K562 (cell line): Measurements from ENCODE around the gene DIPK1A. TPM values are rescaled to one million over a fixed set of nuclear protein-coding genes. Genes with fewer than 3 reads are reported as not detected.

ENCODE experiments used
- ATAC-seq: fragments of 200-7000 bp; cut with Tn5 transposase; 3 replicates; pipeline ENCODE4 v1.9.1; 2020; ENCODE audit warnings: moderate library complexity
- BruUV-seq: library from RNA; stranded (reverse); fragments of 400-500 nt; replicated peaks from 2 replicates; lab custom pipeline; 2021; lab: Mats Ljungman, UMichigan
- CTCF ChIA-PET: fragments of 300-600 bp; formaldehyde crosslinking; extraction: SDS; loops from one replicate; lab custom pipeline; 2021; ENCODE audit warnings: low intra/inter-chr PET ratio; lab: Yijun Ruan, JAX
- POLR2A ChIA-PET: fragments of 300-600, 350-650 bp; sonication (Branson Sonifier 250); formaldehyde crosslinking; extraction: SDS; loops from one replicate; lab custom pipeline; 2021; ENCODE audit warnings: antibody characterized with exemption, inconsistent platforms; lab: Yijun Ruan, JAX
- DNase-seq, 4 experiments: peaks; one replicate each; pipeline versions ENCODE4 v3.0.0 to v3.0.0-alpha.2; 2011 to 2018; ENCODE audit warnings: low spot score in 3 of 4, mixed read lengths in 3 of 4; ENCODE audit errors: extremely low read depth in 1 of 4
- FAIRE-seq: peaks from 2 replicates; lab custom pipeline; 2011; peaks lifted over from hg19 to GRCh38; lab: Jason Lieb, UNC
- H2AFZ ChIP-seq: 2 replicates; pipeline ENCODE4 v1.6.0; 2011; ENCODE audit warnings: low read depth, low read length, control low read depth, inconsistent platforms
- H3K27ac ChIP-seq: fragments of 200-600 bp; 3 replicates; pipeline ENCODE4 v1.8.0; 2011; ENCODE audit warnings: low read depth, mild to moderate bottlenecking, control low read depth, inconsistent platforms, low read length, moderate library complexity, mixed read lengths; ENCODE audit errors: extremely low read depth
- H3K27me3 ChIP-seq, 2 experiments: fragments of 300-600 bp in 1 of 2; 2 replicates in 1 of 2; 3 replicates in 1 of 2; pipeline versions ENCODE4 v1.6.0 to v1.8.0; 2011; ENCODE audit warnings: inconsistent platforms in 2 of 2, low read length in 2 of 2, mild to moderate bottlenecking in 1 of 2, mixed read lengths in 1 of 2, moderate library complexity in 1 of 2; ENCODE audit not compliant: control insufficient read depth in 2 of 2, insufficient read depth in 2 of 2
- H3K36me3 ChIP-seq: fragments of 300-600 bp; 3 replicates; pipeline ENCODE4 v1.8.0; 2011; ENCODE audit warnings: mild to moderate bottlenecking, low read length, inconsistent platforms; ENCODE audit not compliant: control insufficient read depth, insufficient read depth
- H3K4me1 ChIP-seq, 2 experiments: fragments of 200-600 bp in 1 of 2; replicated peaks in 1 of 2; 2 replicates in 1 of 2; 3 replicates in 1 of 2; pipeline versions ENCODE4 v1.5.1 to v1.8.0; 2011; ENCODE audit warnings: inconsistent platforms in 2 of 2, low read length in 2 of 2, mild to moderate bottlenecking in 1 of 2, mixed read lengths in 1 of 2, moderate library complexity in 1 of 2; ENCODE audit not compliant: control insufficient read depth in 2 of 2, insufficient read depth in 2 of 2
- H3K4me2 ChIP-seq: 2 replicates; pipeline ENCODE4 v1.6.1; 2011; ENCODE audit warnings: low read length, control low read depth, inconsistent platforms, mixed read lengths; ENCODE audit not compliant: insufficient read depth
- H3K4me3 ChIP-seq: fragments of 200-600 bp; sonication (generic), shearing (Covaris generic); 2 replicates; pipeline ENCODE4 v1.5.1; 2016; ENCODE audit warnings: control low read depth, inconsistent platforms
- H3K79me2 ChIP-seq: fragments of 200-600 bp; 3 replicates; pipeline ENCODE4 v1.8.0; 2011; ENCODE audit warnings: low read length, inconsistent platforms; ENCODE audit not compliant: control insufficient read depth, insufficient read depth
- H3K9ac ChIP-seq, 2 experiments: 2 replicates each; pipeline versions ENCODE4 v1.6.0 to v1.6.1; 2011; ENCODE audit warnings: low read depth in 2 of 2, low read length in 2 of 2, control low read depth in 1 of 2, inconsistent platforms in 1 of 2, mild to moderate bottlenecking in 1 of 2, mixed read lengths in 1 of 2; ENCODE audit not compliant: insufficient read depth in 1 of 2
- H3K9me1 ChIP-seq: one replicate; pipeline ENCODE4 v1.6.0; 2011; ENCODE audit warnings: inconsistent platforms, mild to moderate bottlenecking, low read length, moderate library complexity; ENCODE audit not compliant: control insufficient read depth, insufficient read depth
- H3K9me3 ChIP-seq: replicated peaks from 2 replicates; pipeline ENCODE4 v1.5.1; 2011; ENCODE audit warnings: low read depth, low read length, inconsistent platforms; ENCODE audit not compliant: control insufficient read depth, insufficient read depth
- H4K20me1 ChIP-seq: replicated peaks from 2 replicates; pipeline ENCODE4 v1.6.1; 2011; ENCODE audit warnings: low read length, inconsistent platforms, mixed read lengths; ENCODE audit not compliant: control insufficient read depth, insufficient read depth
- ARID1B ChIP-seq: fragments of 450-650 bp; IDR thresholded peaks from 2 replicates; pipeline ENCODE4 v1.6.1; 2016; ENCODE audit warnings: antibody characterized with exemption, mild to moderate bottlenecking, inconsistent platforms
- CREBBP ChIP-seq: IDR thresholded peaks from one replicate; pipeline ENCODE4 v1.6.1; 2012; ENCODE audit warnings: low read depth, mild to moderate bottlenecking, control low read depth, inconsistent platforms, low read length
- E2F5 ChIP-seq: sonication (generic); formaldehyde crosslinking; IDR thresholded peaks from 2 replicates; pipeline ENCODE4 v1.8.0; 2022; ENCODE audit warnings: mild to moderate bottlenecking, missing genetic modification reagents
- HIVEP1 ChIP-seq: fragments of 250-450 bp; sonication (Bioruptor Pico); IDR thresholded peaks from 2 replicates; pipeline ENCODE4 v1.4.0; 2020; ENCODE audit warnings: mild to moderate bottlenecking
- MAZ ChIP-seq, 2 experiments: fragments of 450-650 bp in 1 of 2; sonication (generic) in 1 of 2; formaldehyde crosslinking; IDR thresholded peaks in 1 of 2; conservative IDR thresholded peaks in 1 of 2; 2 replicates each; pipeline versions ENCODE4 v1.4.0 to v1.5.0; 2020; ENCODE audit warnings: mild to moderate bottlenecking in 1 of 2, missing genetic modification reagents in 1 of 2
- MEF2D ChIP-seq: conservative IDR thresholded peaks from 2 replicates; pipeline ENCODE4 v1.6.1; 2016; ENCODE audit warnings: low read depth, missing genetic modification characterization, missing compliant biosample characterization
- NELFE ChIP-seq: IDR thresholded peaks from 2 replicates; pipeline ENCODE4 v1.6.1; 2011; ENCODE audit warnings: mild to moderate bottlenecking; ENCODE audit not compliant: insufficient read depth, insufficient read length
- PURB ChIP-seq: sonication (generic); formaldehyde crosslinking; IDR thresholded peaks from 2 replicates; pipeline ENCODE4 v1.9.0; 2021; ENCODE audit warnings: low read depth, mild to moderate bottlenecking, missing genetic modification reagents
- SNAPC5 ChIP-seq: fragments of 250-450 bp; sonication (Bioruptor Pico); IDR thresholded peaks from 2 replicates; pipeline ENCODE4 v1.8.0; 2021; ENCODE audit warnings: moderate library complexity, mild to moderate bottlenecking, inconsistent platforms
- TEAD4 ChIP-seq, 2 experiments: sonication (generic) in 1 of 2; formaldehyde crosslinking in 1 of 2; IDR thresholded peaks; 2 replicates each; pipeline versions ENCODE4 v1.6.1 to v1.8.0; 2012 to 2022; ENCODE audit warnings: borderline replicate concordance in 1 of 2, inconsistent platforms in 1 of 2, low read length in 1 of 2, mild to moderate bottlenecking in 1 of 2, missing genetic modification reagents in 1 of 2
- ZKSCAN3 ChIP-seq: fragments of 250-450 bp; sonication (Bioruptor Pico); IDR thresholded peaks from 2 replicates; pipeline ENCODE4 v1.4.0; 2020
- ZNF354B ChIP-seq: fragments of 250-450 bp; sonication (Bioruptor Pico); IDR thresholded peaks from 2 replicates; pipeline ENCODE4 v1.4.0; 2020
- ZNF407 ChIP-seq: fragments of 450-650 bp; IDR thresholded peaks from 2 replicates; pipeline ENCODE4 v1.6.1; 2016; ENCODE audit warnings: low read depth
- ZNF780A ChIP-seq: fragments of 250-450 bp; sonication (Bioruptor Pico); IDR thresholded peaks from 2 replicates; pipeline ENCODE4 v1.5.0; 2021; ENCODE audit warnings: mild to moderate bottlenecking
- WGBS: fragments of 100-300 bp; shearing (Covaris generic); methylation state at CpG from one replicate; pipeline ENCODE4 v1.1.6; 2016; ENCODE audit warnings: low coverage, mixed read lengths; ENCODE audit not compliant: insufficient coverage; ENCODE audit errors: missing lambda C conversion rate; 5-methylcytosine and 5-hydroxymethylcytosine counted together
- in situ Hi-C: fragments of 300-500 bp; cut with MboI; formaldehyde crosslinking; loops from 4 replicates; pipeline ENCODE4 v1.15.0; 2018; ENCODE audit warnings: inconsistent platforms, mixed read lengths
- intact Hi-C: fragments of 100-400 bp; cut with micrococcal nuclease; formaldehyde crosslinking; loops from 2 replicates; pipeline ENCODE4 v1.14.2; 2022
- polyA plus RNA-seq, 8 experiments: library from polyadenylated mRNA; depleted of rRNA in 4 of 8; stranded (reverse) in 5 of 8; unstranded in 3 of 8; fragments of >200 nt; fragmentation: Nextera tagmentation in 2 of 8; fragmentation: Illumina TruSeq in 1 of 8; extraction: Ambion mirVana in 2 of 8; extraction: Trizol in 1 of 8; gene quantifications; 2 replicates each; pipeline versions ENCODE4 v1.2.1 to v1.2.3, GENCODE V29; 2011 to 2014; ENCODE audit warnings: inconsistent platforms in 1 of 8, missing spikeins in 1 of 8
- total RNA-seq, 7 experiments: library from RNA; depleted of rRNA in 6 of 7; stranded (reverse); fragments of >200 nt in 6 of 7; fragmentation: Illumina TruSeq in 2 of 7; extraction: Trizol in 2 of 7; gene quantifications; 2 replicates each; pipeline versions ENCODE4 v1.2.1 to v1.2.3, GENCODE V29; 2011 to 2021; ENCODE audit warnings: low replicate concordance in 1 of 7

The DIPK1A gene
- total and polyA plus RNA-seq, 9 of the 15 experiments (the other 6 are each of a cell fraction or from before 2014, with no cell fraction given), result 0.54 to 2.5 (median 1.3) TPM

GRCh38 chr1:92851729-92852128 lies 109.5 kb downstream of the DIPK1A start:
- FAIRE-seq (peak; percentile 58), DNase-seq (peak in 1 of 4 experiments; percentile 38), ATAC-seq (peak; percentile 50)
- WGBS, result 4% methylated on average over 2 of the region's 2 CpGs
- H3K9me3 ChIP-seq, result no peaks in the 10 kb centered on the region
- H3K9me1 ChIP-seq, result no peaks in the 10 kb centered on the region
- H4K20me1 ChIP-seq, result no peaks in the 10 kb centered on the region
- no peaks in the 10 kb centered on the region for H3K27me3 ChIP-seq
- in situ Hi-C loops (loop anchor here (5.0 to 25.0 kb wide), 3 partner anchors 141 to 1011 kb away; no protein-coding TSS in a partner anchor), intact Hi-C loops (no loop called here)
- peak overlapping the region; percentile 68 for H2AFZ ChIP-seq
- no peak overlapping the region for H3K9ac ChIP-seq
- H3K4me3 ChIP-seq, result peak overlapping the region; percentile 7
- H3K36me3 ChIP-seq, result no peaks in the 10 kb centered on the region
- H3K27ac ChIP-seq, result no peak overlapping the region
- peaks cover 14 to 19% of the 10 kb centered on the region in 2 experiments; a peak in 4 of 5 replicates for H3K4me1 ChIP-seq
- H3K4me2 ChIP-seq, result peak overlapping the region; percentile 72
- H3K79me2 ChIP-seq, result no peaks in the 10 kb centered on the region
- no TSS peak for BruUV-seq
- ChIA-PET CTCF (no interaction called here), POLR2A (interaction anchor here (0.6 to 3.2 kb wide), 7 partner anchors 8 to 880 kb away, joined by 3 to 16 read pairs (median 5); partner anchors contain the start of gene RPL5)
- TF ChIP-seq ZNF354B (CRISPR knock-in tag), result no peak
- TF ChIP-seq E2F5, result 0 out of 2 replicates have a peak, but pooled peaks have one; percentile 18
- TF ChIP-seq PURB (CRISPR knock-in tag), result no peak
- no peak for TF ChIP-seq MEF2D (tag)
- no peak for TF ChIP-seq ZKSCAN3
- TF ChIP-seq ZNF780A, result no peak
- no peak for TF ChIP-seq ARID1B
- no peak for TF ChIP-seq NELFE
- no peak for TF ChIP-seq HIVEP1 (CRISPR knock-in tag)
- no peak for TF ChIP-seq MAZ (CRISPR knock-in tag; conservative IDR thresholded peaks at IDR 0.05 in 1 of 2, IDR thresholded peaks at IDR 0.05 in 1 of 2)
- TF ChIP-seq SNAPC5 (CRISPR knock-in tag), result no peak
- TF ChIP-seq CREBBP, result no peak
- TF ChIP-seq ZNF407, result peak; percentile 73
- peak; percentile 31; the same call in 1 of the 2 replicates for TF ChIP-seq TEAD4 (IDR thresholded peaks at IDR 0.05; ENCODE audit: low read length)
- no peak for TF ChIP-seq TEAD4 (CRISPR knock-in tag; IDR thresholded peaks at IDR 0.05; ENCODE audit: borderline replicate concordance)
